GM23338 (cell line): ENCODE results near the gene C2orf92.

Source experiments
- CREB1 ChIP-seq: fragments of 250-450 bp; sonication (Bioruptor Pico); IDR thresholded peaks from 2 replicates; pipeline ENCODE4 v1.5.0; 2020; ENCODE audit warnings: low read depth, mild to moderate bottlenecking, moderate library complexity
- CTCF ChIP-seq, 2 experiments: fragments of 200-600 bp in 1 of 2; sonication (generic) in 1 of 2; conservative IDR thresholded peaks; 2 replicates each; pipeline versions ENCODE4 v1.5.1 to v1.6.1; 2016 to 2017; ENCODE audit warnings: antibody characterized with exemption in 2 of 2, low read depth in 2 of 2, mild to moderate bottlenecking in 2 of 2, moderate library complexity in 1 of 2

DNA sequence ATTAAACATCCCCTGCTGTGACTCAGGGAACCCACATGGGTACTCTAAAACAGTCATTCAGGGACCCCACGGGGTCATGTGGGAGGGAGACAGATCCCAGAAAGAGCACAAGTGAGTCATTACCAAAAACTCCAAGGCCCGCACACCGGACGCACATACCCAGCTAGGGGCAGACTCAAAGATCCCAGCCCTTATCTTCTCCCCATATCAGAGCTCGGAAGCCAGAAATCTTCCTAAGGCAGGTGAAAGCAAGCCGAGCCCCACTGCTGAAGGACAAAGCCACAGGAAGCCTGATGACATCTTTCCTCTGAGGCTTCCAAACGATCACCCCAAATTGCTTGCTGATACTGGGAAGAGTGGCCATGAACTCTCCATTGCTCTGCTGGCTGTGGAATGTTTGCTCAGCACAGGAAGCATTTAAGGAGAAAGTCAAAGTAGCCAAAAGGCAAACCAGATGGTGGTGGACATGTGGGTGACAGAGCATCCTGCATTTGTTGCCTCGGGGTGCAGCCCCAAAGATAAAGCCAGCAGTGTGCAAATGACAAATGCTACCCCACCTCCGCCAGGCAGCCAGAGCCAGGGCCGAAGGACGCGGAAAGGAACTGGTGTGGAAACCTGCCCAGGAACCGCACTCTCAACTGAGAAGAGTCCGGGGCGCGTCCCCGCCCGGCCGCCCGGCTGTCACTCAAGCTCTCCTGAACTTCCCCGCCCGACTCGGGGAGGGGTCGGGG, 6.5 kb upstream of the C2orf92 start:
- TF ChIP-seq CTCF (conservative IDR thresholded peaks at IDR 0.05; ENCODE audit: low read depth in 2 of 2), result no peak
- no peak for TF ChIP-seq CREB1 (CRISPR knock-in tag)
